HepG2 (cell line): ENCODE results near the gene ROBO3. TPM values are rescaled to one million over a fixed set of nuclear protein-coding genes. Genes with fewer than 3 reads are reported as not detected.

Experiments
- CCAR2 ChIP-seq: fragments of 200-400 bp; formaldehyde crosslinking; optimal IDR thresholded peaks from 2 replicates; pipeline ENCODE3; 2018; ENCODE audit warnings: low read depth, mild to moderate bottlenecking, low read length, moderate library complexity
- HNRNPUL1 ChIP-seq: fragments of 200-400 bp; formaldehyde crosslinking; IDR thresholded peaks from 2 replicates; pipeline ENCODE4 v1.6.1; 2017; ENCODE audit warnings: low read depth, mild to moderate bottlenecking, low read length, moderate library complexity
- KDM2A ChIP-seq: sonication (generic); formaldehyde crosslinking; IDR thresholded peaks from 2 replicates; pipeline ENCODE4 v1.4.0; 2020; ENCODE audit warnings: low read depth, missing genetic modification reagents, borderline replicate concordance
- MLLT10 ChIP-seq: sonication (generic); formaldehyde crosslinking; IDR thresholded peaks from 2 replicates; pipeline ENCODE4 v1.4.0; 2020; ENCODE audit warnings: missing genetic modification reagents
- POLR2AphosphoS2 ChIP-seq: IDR thresholded peaks from 2 replicates; pipeline ENCODE4 v1.6.1; 2011; ENCODE audit warnings: low read depth, low read length, improper control_type of control experiment
- REL ChIP-seq: sonication (generic); formaldehyde crosslinking; conservative IDR thresholded peaks from 2 replicates; pipeline ENCODE4 v1.8.0; 2022; ENCODE audit warnings: mild to moderate bottlenecking, missing genetic modification reagents, moderate library complexity
- SATB2 ChIP-seq: sonication (generic); formaldehyde crosslinking; IDR thresholded peaks from 2 replicates; pipeline ENCODE4 v1.5.0; 2020; ENCODE audit warnings: missing genetic modification reagents
- SOX5 ChIP-seq: IDR thresholded peaks from 2 replicates; pipeline ENCODE4 v1.6.1; 2016; ENCODE audit warnings: borderline replicate concordance
- SRF ChIP-seq: IDR thresholded peaks from 2 replicates; pipeline ENCODE4 v1.6.1; 2011; ENCODE audit warnings: mild to moderate bottlenecking, low read depth, low read length, moderate library complexity
- SRY ChIP-seq: sonication (generic); formaldehyde crosslinking; IDR thresholded peaks from 2 replicates; pipeline ENCODE4 v1.8.0; 2022; ENCODE audit warnings: mild to moderate bottlenecking, missing genetic modification reagents
- ZMAT3 ChIP-seq: sonication (generic); formaldehyde crosslinking; conservative IDR thresholded peaks from 2 replicates; pipeline ENCODE4 v1.7.0; 2021; ENCODE audit warnings: missing genetic modification reagents
- ZNF160 ChIP-seq: sonication (generic); formaldehyde crosslinking; IDR thresholded peaks from 2 replicates; pipeline ENCODE4 v1.8.0; 2022; ENCODE audit warnings: mild to moderate bottlenecking, inconsistent platforms, missing genetic modification reagents
- ZNF317 ChIP-seq: sonication (generic); formaldehyde crosslinking; IDR thresholded peaks from 2 replicates; pipeline ENCODE4 v1.5.0; 2020; ENCODE audit warnings: mild to moderate bottlenecking, missing genetic modification reagents
- ZNF337 ChIP-seq: sonication (generic); formaldehyde crosslinking; IDR thresholded peaks from 2 replicates; pipeline ENCODE4 v1.5.1; 2020; ENCODE audit warnings: missing genetic modification reagents, low read depth, mild to moderate bottlenecking, borderline replicate concordance
- ZNF879 ChIP-seq: sonication (generic); formaldehyde crosslinking; IDR thresholded peaks from 2 replicates; pipeline ENCODE4 v1.8.1; 2023; ENCODE audit warnings: missing genetic modification reagents
- ZZZ3 ChIP-seq: sonication (generic); formaldehyde crosslinking; IDR thresholded peaks from 2 replicates; pipeline ENCODE4 v1.4.0; 2020; ENCODE audit warnings: missing genetic modification reagents, mild to moderate bottlenecking, borderline replicate concordance
- polyA plus RNA-seq, 8 experiments: library from polyadenylated mRNA; depleted of rRNA in 3 of 8; stranded (reverse) in 7 of 8; unstranded in 1 of 8; fragments of >200 nt; fragmentation: Illumina TruSeq in 4 of 8; extraction: Trizol in 4 of 8; gene quantifications; 2 replicates each; pipeline versions ENCODE4 v1.2.1 to v1.2.3, GENCODE V29; 2011 to 2016; ENCODE audit warnings: low read depth in 4 of 8, missing spikeins in 1 of 8, mixed read lengths in 1 of 8; ENCODE audit not compliant: insufficient read depth in 1 of 8
- total RNA-seq, 5 experiments: library from RNA; depleted of rRNA; stranded (reverse); fragments of >200 nt; fragmentation: Illumina TruSeq; extraction: Trizol; gene quantifications; 2 replicates each; pipeline ENCODE4 v1.2.3, GENCODE V29; 2016; ENCODE audit warnings: low read depth in 1 of 5
- TF ChIP-seq, protein P1 (sequence below): sonication (generic); formaldehyde crosslinking; IDR thresholded peaks from 2 replicates; pipeline ENCODE4 v1.4.0; 2020; ENCODE audit warnings: mild to moderate bottlenecking, missing genetic modification reagents
- TF ChIP-seq, protein P2 (sequence below), 2 experiments: IDR thresholded peaks; 2 replicates each; pipeline ENCODE4 v1.6.1; 2011 to 2012; ENCODE audit warnings: low read length in 2 of 2, borderline replicate concordance in 1 of 2, low read depth in 1 of 2, mild to moderate bottlenecking in 1 of 2, moderate library complexity in 1 of 2

ROBO3 gene
- total and polyA plus RNA-seq, 2 of the 13 experiments (the other 11 are each of a cell fraction or from before 2014, with no cell fraction given) = 0.07 to 2.4 TPM

DNA sequence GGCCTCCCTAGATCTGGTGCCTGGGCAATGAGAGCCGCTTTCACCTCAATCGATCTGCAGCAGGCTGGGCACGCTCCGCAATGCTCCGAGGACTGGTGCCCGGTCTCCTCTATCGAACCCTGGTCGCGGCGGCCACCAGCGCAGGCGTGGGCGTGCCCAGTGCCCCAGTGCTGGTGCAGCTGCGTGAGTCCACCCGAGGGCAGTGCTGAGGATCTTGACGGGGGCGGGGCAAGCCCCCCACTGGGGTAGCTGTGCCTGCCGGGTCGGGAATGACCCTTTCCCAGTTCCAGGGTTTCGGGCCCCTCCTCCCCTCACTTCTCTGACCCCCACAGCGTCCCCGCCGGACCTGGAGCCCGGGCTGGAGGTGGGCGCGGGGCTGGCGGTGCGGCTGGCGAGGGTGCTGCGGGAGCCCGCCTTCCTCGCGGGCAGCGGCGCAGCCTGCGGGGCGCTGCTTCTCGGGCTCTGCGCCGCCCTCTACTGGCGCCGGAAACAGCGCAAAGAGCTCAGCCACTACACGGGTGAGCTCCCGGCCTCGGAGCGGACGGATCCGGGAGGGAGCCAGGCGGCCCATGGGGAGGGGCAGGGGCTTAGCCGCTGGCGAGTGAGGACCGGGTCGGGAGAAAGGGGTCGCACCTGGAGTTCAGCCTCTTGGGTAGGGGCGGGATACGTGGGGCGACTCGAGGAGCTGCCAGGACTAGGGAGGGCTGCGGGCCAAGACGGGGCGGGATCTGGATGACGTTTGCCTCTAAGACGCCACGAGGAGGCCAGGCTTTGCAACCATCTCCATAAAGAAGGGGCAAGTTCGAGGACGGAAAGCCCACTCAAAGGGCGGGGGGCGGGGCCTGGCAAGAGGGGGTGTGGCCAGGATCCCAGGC is 10.9 kb downstream of the ROBO3 start (continued):
- no peak for TF ChIP-seq REL (CRISPR knock-in tag)
- peak; percentile 79; the same call in 1 of the 2 replicates for TF ChIP-seq KDM2A (CRISPR knock-in tag)
- TF ChIP-seq SRY (CRISPR knock-in tag) = no peak
- TF ChIP-seq MLLT10 (CRISPR knock-in tag) = no peak
- TF ChIP-seq, protein P1, sequence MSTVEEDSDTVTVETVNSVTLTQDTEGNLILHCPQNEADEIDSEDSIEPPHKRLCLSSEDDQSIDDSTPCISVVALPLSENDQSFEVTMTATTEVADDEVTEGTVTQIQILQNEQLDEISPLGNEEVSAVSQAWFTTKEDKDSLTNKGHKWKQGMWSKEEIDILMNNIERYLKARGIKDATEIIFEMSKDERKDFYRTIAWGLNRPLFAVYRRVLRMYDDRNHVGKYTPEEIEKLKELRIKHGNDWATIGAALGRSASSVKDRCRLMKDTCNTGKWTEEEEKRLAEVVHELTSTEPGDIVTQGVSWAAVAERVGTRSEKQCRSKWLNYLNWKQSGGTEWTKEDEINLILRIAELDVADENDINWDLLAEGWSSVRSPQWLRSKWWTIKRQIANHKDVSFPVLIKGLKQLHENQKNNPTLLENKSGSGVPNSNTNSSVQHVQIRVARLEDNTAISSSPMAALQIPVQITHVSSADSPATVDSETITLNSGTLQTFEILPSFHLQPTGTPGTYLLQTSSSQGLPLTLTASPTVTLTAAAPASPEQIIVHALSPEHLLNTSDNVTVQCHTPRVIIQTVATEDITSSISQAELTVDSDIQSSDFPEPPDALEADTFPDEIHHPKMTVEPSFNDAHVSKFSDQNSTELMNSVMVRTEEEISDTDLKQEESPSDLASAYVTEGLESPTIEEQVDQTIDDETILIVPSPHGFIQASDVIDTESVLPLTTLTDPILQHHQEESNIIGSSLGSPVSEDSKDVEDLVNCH = no peak
- no peak for TF ChIP-seq ZNF160
- no peak for TF ChIP-seq SATB2 (CRISPR knock-in tag)
- no peak for TF ChIP-seq ZZZ3
- 0 out of 2 replicates have a peak, but pooled peaks have one; percentile 60 for TF ChIP-seq ZNF317 (CRISPR knock-in tag)
- TF ChIP-seq SOX5 (CRISPR knock-in tag) = no peak
- no peak; the same call in 1 of the 2 replicates for TF ChIP-seq ZMAT3 (CRISPR knock-in tag)
- TF ChIP-seq POLR2AphosphoS2 = no peak
- TF ChIP-seq CCAR2 = no peak
- TF ChIP-seq ZNF337 (CRISPR knock-in tag) = no peak
- TF ChIP-seq, protein P2, sequence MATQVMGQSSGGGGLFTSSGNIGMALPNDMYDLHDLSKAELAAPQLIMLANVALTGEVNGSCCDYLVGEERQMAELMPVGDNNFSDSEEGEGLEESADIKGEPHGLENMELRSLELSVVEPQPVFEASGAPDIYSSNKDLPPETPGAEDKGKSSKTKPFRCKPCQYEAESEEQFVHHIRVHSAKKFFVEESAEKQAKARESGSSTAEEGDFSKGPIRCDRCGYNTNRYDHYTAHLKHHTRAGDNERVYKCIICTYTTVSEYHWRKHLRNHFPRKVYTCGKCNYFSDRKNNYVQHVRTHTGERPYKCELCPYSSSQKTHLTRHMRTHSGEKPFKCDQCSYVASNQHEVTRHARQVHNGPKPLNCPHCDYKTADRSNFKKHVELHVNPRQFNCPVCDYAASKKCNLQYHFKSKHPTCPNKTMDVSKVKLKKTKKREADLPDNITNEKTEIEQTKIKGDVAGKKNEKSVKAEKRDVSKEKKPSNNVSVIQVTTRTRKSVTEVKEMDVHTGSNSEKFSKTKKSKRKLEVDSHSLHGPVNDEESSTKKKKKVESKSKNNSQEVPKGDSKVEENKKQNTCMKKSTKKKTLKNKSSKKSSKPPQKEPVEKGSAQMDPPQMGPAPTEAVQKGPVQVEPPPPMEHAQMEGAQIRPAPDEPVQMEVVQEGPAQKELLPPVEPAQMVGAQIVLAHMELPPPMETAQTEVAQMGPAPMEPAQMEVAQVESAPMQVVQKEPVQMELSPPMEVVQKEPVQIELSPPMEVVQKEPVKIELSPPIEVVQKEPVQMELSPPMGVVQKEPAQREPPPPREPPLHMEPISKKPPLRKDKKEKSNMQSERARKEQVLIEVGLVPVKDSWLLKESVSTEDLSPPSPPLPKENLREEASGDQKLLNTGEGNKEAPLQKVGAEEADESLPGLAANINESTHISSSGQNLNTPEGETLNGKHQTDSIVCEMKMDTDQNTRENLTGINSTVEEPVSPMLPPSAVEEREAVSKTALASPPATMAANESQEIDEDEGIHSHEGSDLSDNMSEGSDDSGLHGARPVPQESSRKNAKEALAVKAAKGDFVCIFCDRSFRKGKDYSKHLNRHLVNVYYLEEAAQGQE (IDR thresholded peaks at IDR 0.05; ENCODE audit: borderline replicate concordance in 1 of 2, low read depth in 1 of 2, low read length in 2 of 2) = no peak
- TF ChIP-seq SRF = no peak
- TF ChIP-seq ZNF879 = no peak
- no peak for TF ChIP-seq HNRNPUL1
